T-cell (primary cell): ENCODE measurements around the gene MFNG. TPM values are rescaled to one million over a fixed set of nuclear protein-coding genes. Genes with fewer than 3 reads are reported as not detected.

Source experiments
- ATAC-seq, 4 experiments: fragments of 200-7000 bp in 3 of 4; fragments of 150-1000 bp in 1 of 4; cut with Tn5 transposase; replicated peaks in 1 of 4; 1 replicate in 3 of 4; 2 replicates in 1 of 4; pipeline ENCODE4 v1.10.0; 2021; ENCODE audit warnings: moderate library complexity in 3 of 4, mild to moderate bottlenecking in 2 of 4, moderate number of reproducible peaks in 1 of 4
- CTCF ChIA-PET, 2 donors: fragments of 300-600 bp; sonication (Branson Sonifier 250); formaldehyde crosslinking; loops; one replicate each; lab custom pipeline; 2022; ENCODE audit warnings: antibody characterized with exemption in 2 of 2; lab: Charles Lee
- POLR2A ChIA-PET, 2 donors: fragments of 300-600 bp; sonication (Branson Sonifier 250); formaldehyde crosslinking; loops; one replicate each; lab custom pipeline; 2022; ENCODE audit warnings: antibody characterized with exemption in 2 of 2; lab: Charles Lee
- DNase-seq, 35 experiments: peaks; one replicate each; pipeline versions ENCODE4 v3.0.0 to v3.0.0-alpha.2; 2013 to 2023
- H3K27ac ChIP-seq: one replicate; pipeline ENCODE4 v1.5.1; 2013; ENCODE audit warnings: low read length
- H3K27me3 ChIP-seq, 2 experiments: replicated peaks in 1 of 2; 1 replicate in 1 of 2; 2 replicates in 1 of 2; pipeline versions ENCODE4 v1.6.1 to v1.7.0; 2013; ENCODE audit warnings: low read length in 1 of 2, mixed read lengths in 1 of 2; ENCODE audit not compliant: control insufficient read depth in 2 of 2, insufficient read depth in 2 of 2; ENCODE audit errors: extremely low read depth in 1 of 2
- H3K36me3 ChIP-seq, 2 donors: 1 replicate in 1 of 2; 2 replicates in 1 of 2; pipeline versions ENCODE4 v1.6.1 to v1.7.0; 2013; ENCODE audit warnings: low read length in 1 of 2; ENCODE audit not compliant: control insufficient read depth in 2 of 2, insufficient read depth in 1 of 2; ENCODE audit errors: extremely low read depth in 1 of 2
- H3K4me1 ChIP-seq, 2 experiments: 1 replicate in 1 of 2; 2 replicates in 1 of 2; pipeline versions ENCODE4 v1.6.1 to v1.7.0; 2013; ENCODE audit warnings: low read length in 2 of 2, mixed read lengths in 1 of 2; ENCODE audit not compliant: insufficient read depth in 2 of 2, control insufficient read depth in 1 of 2; ENCODE audit errors: extremely low read depth in 1 of 2
- H3K4me3 ChIP-seq, 2 donors: 1 replicate in 1 of 2; 2 replicates in 1 of 2; pipeline versions ENCODE4 v1.5.1 to v1.7.0; 2013; ENCODE audit warnings: mild to moderate bottlenecking in 2 of 2, low read length in 1 of 2, moderate library complexity in 1 of 2; ENCODE audit not compliant: control insufficient read depth in 1 of 2; ENCODE audit errors: extremely low read depth in 1 of 2
- H3K9me3 ChIP-seq: 2 replicates; pipeline ENCODE4 v1.7.0; 2013
- H3K27ac Mint-ChIP-seq, 2 donors: one replicate each; pipeline ENCODE4 v1.8.0; 2020 to 2021; ENCODE audit warnings: mild to moderate bottlenecking in 2 of 2, mixed read lengths in 2 of 2
- H3K27me3 Mint-ChIP-seq, 2 donors: one replicate each; pipeline ENCODE4 v1.8.0; 2021 to 2022; ENCODE audit warnings: mixed read lengths in 2 of 2
- H3K36me3 Mint-ChIP-seq: one replicate; pipeline ENCODE4 v1.8.0; 2021; ENCODE audit warnings: mixed read lengths
- H3K4me1 Mint-ChIP-seq, 3 donors: one replicate each; pipeline ENCODE4 v1.8.0; 2020 to 2022; ENCODE audit warnings: mixed read lengths in 3 of 3, mild to moderate bottlenecking in 1 of 3
- H3K4me3 Mint-ChIP-seq, 3 donors: one replicate each; pipeline ENCODE4 v1.8.0; 2020 to 2022; ENCODE audit warnings: mild to moderate bottlenecking in 3 of 3, mixed read lengths in 3 of 3, moderate library complexity in 3 of 3
- H3K9me3 Mint-ChIP-seq, 3 donors: one replicate each; pipeline ENCODE4 v1.8.0; 2020 to 2022; ENCODE audit warnings: mixed read lengths in 3 of 3
- WGBS: methylation state at CpG from one replicate; pipeline ENCODE4 v1.1.5; 2013; ENCODE audit warnings: missing lambda C conversion rate; ENCODE audit not compliant: insufficient coverage; 5-methylcytosine and 5-hydroxymethylcytosine counted together
- total RNA-seq, 35 experiments: library from RNA in 6 of 35; stranded (reverse) in 6 of 35; fragments of 120-200 nt in 1 of 35; gene quantifications; one replicate each; pipeline versions ENCODE4 v1.2.1 to v1.2.4 and lab custom pipeline; 2013 to 2026

Gene MFNG
- total RNA-seq, 5 donors from 2014 or later (not counting 1 experiment from before 2014, with no cell fraction given): 153 to 296 (median 268) TPM

DNA sequence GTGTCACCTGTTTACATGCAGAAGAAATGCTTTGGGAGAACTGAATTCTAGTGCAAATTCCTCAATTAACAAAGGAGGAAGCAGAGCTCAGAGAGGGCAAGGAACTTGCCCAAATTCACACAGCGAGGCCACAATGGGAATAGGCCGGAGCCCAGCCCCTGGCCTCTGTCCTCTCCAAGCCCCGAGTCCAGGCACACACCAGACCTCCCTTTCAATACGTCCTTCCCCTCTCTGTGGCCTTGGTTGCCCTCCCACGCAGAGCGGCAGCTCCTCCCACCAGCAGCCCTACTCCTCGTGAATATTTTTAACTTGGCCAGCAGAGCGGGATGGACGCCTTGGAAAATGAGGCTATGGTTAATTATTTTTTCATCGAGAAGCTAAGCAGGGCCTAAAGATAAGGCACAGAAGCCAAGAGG is 34.6 kb upstream of the MFNG start:
- Mint-ChIP-seq H3K9me3 (no peaks in the 10 kb centered on the region), H3K4me3 (peak overlapping the region in 2 of 3 donors; percentile 21 to 59), H3K36me3 (no peaks in the 10 kb centered on the region), H3K27ac (no peak overlapping the region), H3K27me3 (peaks cover 31 to 47% of the 10 kb centered on the region in 2 donors), H3K4me1 (peaks cover 7 to 12% (median 7%) of the 10 kb centered on the region in 3 donors)
- ChIA-PET CTCF (interaction anchor here in 1 of 2 donors (0.7 kb wide), 1 partner anchor 380 kb away, joined by 5 read pairs; no protein-coding TSS in a partner anchor), POLR2A (no interaction called here)
- no peak overlapping the region for H3K27ac ChIP-seq
- H3K4me1 ChIP-seq: peaks cover 2 to 10% of the 10 kb centered on the region in 2 experiments
- H3K9me3 ChIP-seq: no peaks in the 10 kb centered on the region
- no peak overlapping the region for H3K4me3 ChIP-seq
- ATAC-seq: no peak
- no peaks in the 10 kb centered on the region for H3K36me3 ChIP-seq
- no peak for DNase-seq
- WGBS: 76% methylated on average over 4 of the region's 10 CpGs
- H3K27me3 ChIP-seq: peaks cover 5 to 65% of the 10 kb centered on the region in 2 experiments

DNA sequence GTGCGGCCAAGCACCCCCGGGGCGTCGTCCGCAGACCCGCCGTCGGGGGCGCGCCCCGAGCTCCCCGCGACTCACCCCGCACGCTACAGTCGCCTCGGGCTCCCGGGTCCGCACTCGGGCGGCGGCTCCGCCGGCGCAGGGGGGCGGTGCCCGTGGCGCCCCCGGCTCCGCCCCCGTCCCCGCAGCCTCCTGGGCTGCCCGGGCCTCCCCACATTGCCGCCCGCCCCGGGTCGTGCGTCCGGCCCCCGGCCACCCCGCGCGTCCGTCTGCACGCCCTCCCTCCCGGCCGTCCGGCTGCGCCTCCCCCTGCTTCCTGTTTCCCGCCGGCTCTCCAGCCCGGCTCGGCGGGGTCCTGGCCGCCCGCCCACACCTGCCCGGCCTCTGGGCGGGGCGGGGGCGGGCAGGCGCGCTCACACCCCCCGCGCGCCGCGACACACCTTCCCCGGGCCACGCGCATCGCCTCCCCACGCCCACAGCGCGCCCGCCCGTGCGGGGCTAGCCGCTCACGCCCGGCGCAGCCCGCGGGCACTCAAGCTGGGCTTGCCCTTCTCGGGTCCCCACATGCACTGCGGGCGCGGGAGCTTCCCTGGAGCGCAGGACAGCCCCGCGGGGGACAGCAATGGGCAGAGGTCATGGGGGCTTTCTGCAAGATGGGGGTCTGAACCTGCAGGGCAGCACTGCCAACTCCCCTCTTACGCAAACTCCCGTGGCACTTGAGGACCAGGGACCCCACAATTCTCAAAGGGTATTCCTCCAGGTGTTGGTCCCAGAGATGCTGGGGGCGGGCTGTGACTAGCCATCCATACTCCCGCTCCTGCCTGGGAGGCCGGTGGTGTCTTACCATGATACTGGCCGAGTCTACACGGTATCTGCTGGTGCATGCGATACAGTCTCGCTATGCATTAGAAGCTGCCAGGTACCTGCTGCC is 33.3 kb upstream of the MFNG start, which contains the start of gene CARD10:
TSS of gene CARD10 (minus strand) at position 148 of the 928 bp plus-strand sequence. CDS start 215 bp downstream, outside the sequence.
- CTCF ChIA-PET: interaction anchor here in 1 of 2 donors (0.7 kb wide), 1 partner anchor 20 kb away, joined by 5 read pairs; no protein-coding TSS in a partner anchor
- peak within 1 kb of the TSS in 1 of 2 donors; percentile 46 for H3K4me3 ChIP-seq

DNA sequence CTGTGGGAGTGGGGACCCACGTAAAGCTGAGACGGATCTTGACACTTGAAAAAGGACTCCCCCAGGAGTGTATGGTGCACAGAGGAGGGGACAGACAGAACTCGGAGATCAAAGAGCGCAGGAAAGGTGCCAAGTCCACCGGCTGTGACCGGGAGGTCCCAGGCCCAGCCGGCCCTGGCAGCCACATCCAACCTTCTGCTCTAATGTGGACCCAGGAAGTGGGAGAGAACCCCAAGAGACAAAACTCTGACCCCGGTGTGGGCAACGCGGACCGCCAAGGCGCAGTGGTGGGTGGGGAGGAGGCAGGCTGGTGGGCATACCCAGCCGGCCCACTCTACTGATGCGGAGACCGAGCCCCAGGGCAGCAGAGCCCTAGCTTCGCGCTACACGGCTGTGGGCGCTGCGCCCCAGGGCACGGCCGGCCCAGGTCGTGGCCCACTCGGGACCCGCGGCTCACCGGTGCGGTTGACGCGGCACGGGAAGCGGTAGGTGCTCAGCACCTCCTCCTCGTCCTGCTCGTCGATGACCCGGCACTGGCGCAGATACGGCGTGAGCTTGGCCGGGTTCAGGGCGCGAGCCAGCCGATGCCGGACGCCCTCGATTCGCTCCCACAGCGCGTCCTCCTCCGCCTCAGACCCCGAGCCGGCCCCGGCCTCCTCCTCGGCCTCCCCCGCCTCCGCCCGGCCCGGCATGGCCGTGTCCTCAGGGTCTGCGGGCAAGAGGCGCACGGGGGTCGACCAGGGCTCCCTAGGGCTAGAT is 32.5 kb upstream of the MFNG start:
- Histone ChIP-seq H3K27ac (no peak overlapping the region), H3K4me1 (peaks cover 2 to 10% of the 10 kb centered on the region in 2 experiments), H3K4me3 (peak overlapping the region in 1 of 2 donors; percentile 34), H3K9me3 (no peaks in the 10 kb centered on the region), H3K27me3 (peaks cover 5 to 50% of the 10 kb centered on the region in 2 experiments), H3K36me3 (no peaks in the 10 kb centered on the region)
- Mint-ChIP-seq H3K4me1 (peaks cover 7 to 12% (median 7%) of the 10 kb centered on the region in 3 donors), H3K4me3 (peak overlapping the region; percentile 72 to 82 (median 75)), H3K9me3 (no peaks in the 10 kb centered on the region), H3K36me3 (no peaks in the 10 kb centered on the region), H3K27me3 (peaks cover 31 to 41% of the 10 kb centered on the region in 2 donors), H3K27ac (peak overlapping the region in 1 of 2 donors; percentile 51)
- POLR2A ChIA-PET: no interaction called here
- WGBS: 21% methylated on average over 58 of the region's 63 CpGs
- DNase-seq (no peak), ATAC-seq (peak; percentile 16 to 49 (median 44))
- CTCF ChIA-PET: no interaction called here

More for the DNA sequence above, 33.3 kb upstream of the MFNG start, which contains the start of gene CARD10:
- Histone ChIP-seq H3K4me1 (peaks cover 2 to 10% of the 10 kb centered on the region in 2 experiments), H3K27ac (no peak within 1 kb of the TSS), H3K36me3 (no peaks in the 10 kb centered on the region), H3K27me3 (peaks cover 5 to 54% of the 10 kb centered on the region in 2 experiments), H3K9me3 (no peaks in the 10 kb centered on the region)
- peaks cover 7 to 12% (median 7%) of the 10 kb centered on the region in 3 donors for H3K4me1 Mint-ChIP-seq
- peak in 5 of 35 experiments; percentile 5 to 25 (median 16) for DNase-seq
- peak within 1 kb of the TSS; percentile 72 to 82 (median 75) for H3K4me3 Mint-ChIP-seq
- no peaks in the 10 kb centered on the region for H3K36me3 Mint-ChIP-seq
- H3K27me3 Mint-ChIP-seq: peaks cover 31 to 46% of the 10 kb centered on the region in 2 donors
- H3K27ac Mint-ChIP-seq: peak within 1 kb of the TSS in 1 of 2 donors; percentile 51
- no peaks in the 10 kb centered on the region for H3K9me3 Mint-ChIP-seq
- WGBS: 8% methylated on average over 99 of the region's 99 CpGs
- POLR2A ChIA-PET: no interaction called here
- peak; percentile 61 to 81 (median 78) for ATAC-seq

DNA sequence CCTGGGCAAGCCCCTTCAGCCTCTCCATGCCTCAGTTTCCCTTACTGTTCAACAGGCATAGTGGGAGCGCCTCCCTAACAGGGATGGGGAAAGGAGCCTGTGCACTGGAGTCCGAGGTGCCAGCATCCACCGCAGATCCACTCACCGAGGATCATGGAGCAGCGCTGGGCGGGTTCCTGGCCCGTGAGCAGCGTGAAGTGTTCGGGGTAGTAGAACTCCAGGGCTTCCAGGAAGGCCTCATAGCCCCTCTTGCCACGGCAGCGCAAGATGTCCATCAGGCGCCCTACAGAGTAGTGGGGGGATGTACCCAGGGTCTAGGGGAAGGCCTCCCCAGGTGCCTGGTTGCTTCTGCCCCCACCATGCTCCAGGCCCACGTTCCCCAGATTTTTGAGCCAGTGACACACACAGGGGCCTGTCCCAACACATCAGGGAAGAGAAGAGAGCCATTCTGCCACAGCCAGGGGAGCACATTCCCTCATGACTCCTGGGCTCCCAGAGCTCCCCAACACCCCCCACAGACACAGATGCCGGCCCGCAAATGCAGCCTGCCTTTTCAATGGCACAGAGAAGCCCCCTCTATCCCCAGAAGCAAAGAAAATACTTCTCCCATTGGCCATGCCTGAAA is 31.8 kb upstream of the MFNG start:
- no peak overlapping the region for H3K4me3 ChIP-seq
- Mint-ChIP-seq H3K4me1 (peaks cover 7 to 12% (median 7%) of the 10 kb centered on the region in 3 donors), H3K9me3 (no peaks in the 10 kb centered on the region), H3K4me3 (peak overlapping the region; percentile 72 to 82 (median 75)), H3K36me3 (no peaks in the 10 kb centered on the region), H3K27ac (peak overlapping the region in 1 of 2 donors; percentile 51), H3K27me3 (peaks cover 29 to 35% of the 10 kb centered on the region in 2 donors)
- DNase-seq (no peak), ATAC-seq (no peak)
- ChIA-PET CTCF (no interaction called here), POLR2A (no interaction called here)
- H3K9me3 ChIP-seq: no peaks in the 10 kb centered on the region
- H3K4me1 ChIP-seq: peaks cover 2 to 10% of the 10 kb centered on the region in 2 experiments
- WGBS: 91% methylated on average over 15 of the region's 15 CpGs
- H3K36me3 ChIP-seq: no peaks in the 10 kb centered on the region
- H3K27ac ChIP-seq: no peak overlapping the region
- H3K27me3 ChIP-seq: peaks cover 5 to 43% of the 10 kb centered on the region in 2 experiments

DNA sequence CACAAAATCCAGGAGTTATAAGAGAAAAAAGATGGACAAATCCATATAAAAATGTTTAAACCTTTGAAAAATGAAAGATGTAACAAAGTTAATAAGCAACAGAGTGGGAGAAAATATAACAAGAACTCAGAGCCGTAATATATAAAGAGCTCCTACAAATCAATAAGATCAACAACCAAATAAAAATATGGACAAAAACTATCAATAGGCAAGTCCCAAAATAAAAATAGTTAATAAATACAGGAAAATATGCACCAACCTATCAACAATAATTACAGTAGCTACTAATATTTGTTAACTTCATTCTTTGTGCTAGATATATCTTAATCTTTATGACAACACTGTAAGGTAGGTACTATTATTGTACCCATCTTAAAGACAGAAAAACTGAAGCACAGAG is 30.3 kb upstream of the MFNG start:
- no peaks in the 10 kb centered on the region for H3K9me3 ChIP-seq
- peaks cover 18 to 20% of the 10 kb centered on the region in 2 donors for H3K27me3 Mint-ChIP-seq
- CTCF ChIA-PET: no interaction called here
- H3K36me3 Mint-ChIP-seq: no peaks in the 10 kb centered on the region
- POLR2A ChIA-PET: no interaction called here
- H3K27ac Mint-ChIP-seq: no peak overlapping the region
- no peak overlapping the region for H3K27ac ChIP-seq
- no peak overlapping the region for H3K4me3 Mint-ChIP-seq
- ATAC-seq: no peak
- peaks cover 5 to 31% of the 10 kb centered on the region in 2 experiments for H3K27me3 ChIP-seq
- H3K4me1 Mint-ChIP-seq: peaks cover 7 to 12% (median 7%) of the 10 kb centered on the region in 3 donors
- no CpG with 5 or more reads among the region's 1 CpG for WGBS
- no peak for DNase-seq
- H3K4me3 ChIP-seq: no peak overlapping the region
- no peaks in the 10 kb centered on the region for H3K36me3 ChIP-seq
- peaks cover 2 to 10% of the 10 kb centered on the region in 2 experiments for H3K4me1 ChIP-seq
- no peaks in the 10 kb centered on the region for H3K9me3 Mint-ChIP-seq
